Stimulated activated CD4-positive, alpha-beta T cell treated with anti-CD3 and anti-CD28 coated beads, TNF-alpha, amount 100 ng/mL, for 24 hours (primary cell): Measurements from ENCODE around the gene EOMES.
"Not testable (repeated sequence)": the region's sequence is repeated elsewhere in the genome, so short reads cannot be mapped to it uniquely, and the experiment has no call there.

Experiments used
- DNase-seq, 3 experiments: peaks; one replicate each; pipeline ENCODE4 v3.0.0-alpha.2; 2020; ENCODE audit warnings: low read depth in 3 of 3

Gene EOMES

DNA sequence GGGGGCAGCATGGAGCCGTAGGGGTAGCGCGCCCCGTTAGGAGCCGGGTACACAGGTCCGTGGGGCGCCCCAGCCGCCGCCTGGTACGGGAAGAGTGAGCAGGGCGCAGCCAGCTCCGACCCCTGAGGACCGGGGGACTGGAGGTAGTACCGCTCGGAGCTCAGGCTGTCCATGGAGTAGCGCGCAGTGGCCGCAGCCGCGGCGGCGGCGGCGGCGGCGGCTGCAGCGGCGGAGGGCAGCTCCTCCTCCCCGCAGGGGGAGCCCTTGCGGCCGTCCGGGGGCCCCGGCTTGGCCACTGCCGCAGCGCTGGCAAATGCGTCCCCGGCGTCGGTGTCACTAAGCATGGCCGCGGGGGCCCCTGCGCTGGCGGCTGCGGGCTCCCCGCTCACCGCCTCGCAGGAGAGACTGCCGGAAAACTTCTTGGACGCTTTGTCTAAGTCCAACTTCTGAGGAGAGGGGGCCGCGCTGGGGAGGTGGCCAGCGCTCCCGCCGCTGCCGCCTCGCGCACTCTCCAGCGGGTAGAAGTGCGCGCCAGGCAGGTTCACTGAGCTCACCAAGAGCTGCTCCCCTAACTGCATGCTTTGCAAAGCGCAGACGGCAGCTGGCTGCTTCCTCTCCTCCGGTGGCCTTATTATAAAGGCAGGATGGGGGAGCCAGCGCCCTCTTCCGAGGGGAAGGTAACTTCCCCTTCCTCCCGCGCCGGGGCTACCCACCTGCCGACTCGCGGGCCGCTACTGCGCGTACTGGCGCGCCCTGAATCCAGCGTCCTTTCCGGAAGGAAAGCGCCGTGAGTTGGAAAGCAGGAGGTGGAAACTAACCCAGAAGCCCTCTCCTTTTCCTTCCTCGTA is at the start of gene EOMES:
EOMES (minus strand) TSS at position 607 of the 848 bp plus-strand sequence; CDS start at position 578, 29 bp downstream.
- DNase-seq: peak in 1 of 3 experiments; percentile 61

- DNase-seq: not testable (repeated sequence)
These were observed 48.3 kb upstream of the EOMES start for GRCh38 chr3:27770384-27770783.

GRCh38 chr3:27767000-27767399 is 44.9 kb upstream of the EOMES start:
- DNase-seq: no peak

DNA sequence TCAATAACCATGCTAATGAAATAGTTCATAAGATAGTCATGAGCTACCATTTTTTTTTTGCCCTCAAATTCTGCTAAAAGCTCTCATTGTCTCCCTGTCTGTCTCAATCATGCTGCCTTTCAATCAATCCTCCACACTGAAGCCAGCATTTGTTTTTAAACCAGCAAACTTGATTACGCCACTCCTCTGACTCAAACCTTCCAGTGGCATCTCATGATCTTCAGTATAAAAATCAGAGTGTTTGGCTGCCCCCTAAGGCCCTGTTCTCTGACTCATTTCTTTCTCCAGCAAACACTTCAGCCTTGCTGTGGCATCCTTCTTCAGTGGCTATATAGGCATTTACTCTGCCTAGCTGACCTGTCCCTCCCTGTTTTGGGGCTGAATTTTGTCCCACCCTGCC is 36.0 kb upstream of the EOMES start:
- no peak for DNase-seq

- DNase-seq: no peak
These were observed 34.8 kb upstream of the EOMES start for GRCh38 chr3:27756877-27757276.

- DNase-seq: no peak
These were observed 30.8 kb upstream of the EOMES start for GRCh38 chr3:27752926-27753325.

DNA sequence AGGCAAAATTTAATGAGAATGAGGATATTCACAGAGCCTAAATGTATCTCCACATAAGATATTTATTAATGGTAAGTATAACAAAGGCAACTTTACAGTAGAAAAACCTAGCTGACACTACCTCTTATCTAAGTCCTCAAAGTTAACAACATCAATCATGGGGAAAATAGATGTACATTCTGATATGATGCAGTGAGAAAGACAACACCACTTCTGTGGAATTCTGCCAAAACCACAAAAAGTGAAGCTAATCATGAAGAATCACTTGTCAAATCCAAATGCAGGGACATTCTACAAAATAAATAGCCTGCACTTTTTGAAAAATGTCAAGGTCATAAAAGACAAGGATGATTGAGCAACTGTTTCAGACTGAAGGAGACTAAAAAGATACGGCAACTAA is 27.5 kb upstream of the EOMES start:
- no peak for DNase-seq

DNA sequence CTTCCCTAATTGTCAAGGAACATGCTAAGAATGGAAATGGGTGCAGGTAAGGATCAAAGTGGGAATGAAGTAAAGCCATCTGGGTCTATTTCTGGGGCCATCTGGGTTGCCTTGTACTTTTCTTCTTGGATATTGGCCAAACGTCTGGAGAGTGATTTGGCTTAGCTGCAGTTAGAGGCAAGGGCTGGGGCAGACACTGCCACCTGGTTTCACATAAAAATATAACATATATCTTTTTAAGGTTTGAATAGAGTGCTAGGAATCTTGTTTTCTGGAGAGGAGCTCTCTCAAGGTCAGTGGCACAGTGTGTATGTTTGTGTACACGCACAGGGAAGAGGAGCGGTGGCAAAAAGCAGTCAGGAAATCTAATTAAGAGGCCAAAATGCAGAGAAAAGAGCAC is 24.7 kb upstream of the EOMES start:
- no peak for DNase-seq

GRCh38 chr3:27740854-27741253 is 18.7 kb upstream of the EOMES start:
- DNase-seq: no peak

GRCh38 chr3:27737091-27737490 is 15.0 kb upstream of the EOMES start:
- no peak for DNase-seq

GRCh38 chr3:27730774-27731659 is 8.9 kb upstream of the EOMES start:
- DNase-seq: no peak

GRCh38 chr3:27729748-27730611 is 7.9 kb upstream of the EOMES start:
- no peak for DNase-seq

DNA sequence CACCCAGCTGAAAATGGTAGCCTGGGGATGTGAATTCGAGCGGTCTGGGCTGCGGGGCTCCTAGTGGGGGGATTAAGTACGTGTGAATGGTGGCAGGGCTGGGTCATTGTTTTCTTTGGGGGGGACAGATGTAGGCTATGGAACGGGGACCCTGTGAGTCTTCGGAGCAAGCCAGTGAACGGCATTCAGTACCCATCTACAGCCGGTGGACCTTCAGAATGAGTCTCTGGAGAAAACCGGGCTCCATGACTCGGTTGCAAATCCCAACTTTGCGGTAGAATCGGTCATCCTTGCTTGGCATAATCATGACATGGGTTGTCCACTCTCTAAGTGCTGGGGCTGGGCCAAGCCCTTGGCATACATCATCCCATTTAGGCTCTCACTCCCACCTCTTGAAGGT is 7.2 kb upstream of the EOMES start:
- no peak for DNase-seq

- no peak for DNase-seq
These were observed 6.3 kb upstream of the EOMES start for GRCh38 chr3:27728195-27729087.

GRCh38 chr3:27726240-27726639 is 4.1 kb upstream of the EOMES start:
- DNase-seq: no peak

GRCh38 chr3:27724459-27725197 is 2.5 kb upstream of the EOMES start:
- DNase-seq: no peak

GRCh38 chr3:27723815-27724458 is 1.8 kb upstream of the EOMES start:
- no peak for DNase-seq

DNA sequence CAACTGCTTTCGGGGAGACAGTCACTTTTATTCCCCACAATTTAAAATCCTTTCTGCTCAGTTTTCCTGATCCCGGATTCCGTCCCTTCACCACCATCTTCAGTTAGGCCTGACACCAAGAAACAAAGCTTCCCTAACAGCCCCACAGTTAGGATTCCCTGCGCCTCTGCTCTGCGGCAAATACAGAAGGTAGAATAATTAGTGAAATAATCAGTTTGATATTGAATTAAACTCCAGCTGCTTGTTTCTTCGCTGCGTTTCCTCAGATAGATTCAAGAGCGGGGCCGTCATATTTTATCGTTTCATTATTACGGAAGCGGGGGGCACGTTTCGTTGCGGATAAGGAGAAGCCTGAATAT is 1.3 kb upstream of the EOMES start:
- DNase-seq: no peak

- no peak for DNase-seq
These were observed 900 bp upstream of the EOMES start for GRCh38 chr3:27723001-27723445.
